HK-2 (cell line): Measurements from ENCODE around the gene ACP3.
"Not testable (repeated sequence)": the region's sequence is repeated elsewhere in the genome, so short reads cannot be mapped to it uniquely, and the experiment has no call there.

ENCODE experiments used
- DNase-seq: peaks from one replicate; pipeline ENCODE4 v3.0.0-alpha.2; 2018; ENCODE audit not compliant: unreplicated experiment

ACP3 gene

DNA sequence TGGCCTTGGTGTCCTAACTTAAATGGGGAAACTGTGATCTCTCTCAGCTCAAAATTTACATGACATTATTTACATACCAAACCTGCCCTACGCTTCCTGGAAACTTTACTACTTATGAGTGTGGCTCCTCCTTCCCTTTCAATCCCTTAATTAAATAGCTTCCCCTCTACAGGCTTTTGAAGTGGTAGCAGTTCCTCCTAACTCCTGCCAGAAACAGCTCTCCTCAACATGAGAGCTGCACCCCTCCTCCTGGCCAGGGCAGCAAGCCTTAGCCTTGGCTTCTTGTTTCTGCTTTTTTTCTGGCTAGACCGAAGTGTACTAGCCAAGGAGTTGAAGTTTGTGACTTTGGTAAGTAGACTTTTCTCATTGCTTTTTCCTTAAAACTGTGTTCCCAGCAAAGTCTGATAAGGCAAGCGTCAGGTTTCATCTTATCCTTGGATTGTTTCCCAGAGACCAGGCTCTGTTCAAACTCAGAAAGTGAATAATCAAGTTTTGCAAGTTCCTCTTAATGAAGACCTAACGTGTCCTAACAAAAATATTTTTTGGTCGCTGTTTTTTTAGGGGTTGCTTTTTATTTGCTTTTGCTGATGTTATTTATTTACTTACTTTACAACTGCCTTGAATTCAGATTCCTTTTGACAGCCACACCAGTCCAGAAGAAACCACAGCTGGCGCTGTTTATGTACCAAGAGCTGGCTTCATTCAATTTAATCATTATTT is at the start of gene ACP3:
ACP3 (plus strand) TSS at position 179 of the 720 bp plus-strand sequence; CDS start at position 229, 50 bp downstream.
- no peak for DNase-seq

- DNase-seq, result no peak
Observed at GRCh38 chr3:132268956-132269355, 48.3 kb upstream of the ACP3 start.

DNA sequence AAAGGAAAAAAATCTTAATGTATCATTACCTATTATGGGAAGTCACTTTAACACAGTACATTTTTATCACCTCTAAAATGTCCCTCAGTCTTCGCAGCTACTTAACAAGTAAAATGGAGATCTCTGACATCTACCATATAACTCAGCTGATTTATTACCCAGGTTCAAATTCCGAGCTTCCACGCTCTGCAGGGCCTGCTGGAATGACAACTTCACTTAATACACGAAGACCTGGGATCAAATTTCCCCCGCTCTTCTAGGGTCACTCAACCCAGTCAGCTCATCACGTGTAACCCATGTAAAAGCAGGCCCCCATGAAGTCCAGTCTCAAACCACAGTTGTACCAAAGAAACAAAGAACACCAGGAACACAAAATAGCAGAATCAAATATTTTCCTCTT is 44.2 kb upstream of the ACP3 start:
- DNase-seq, result no peak

DNA sequence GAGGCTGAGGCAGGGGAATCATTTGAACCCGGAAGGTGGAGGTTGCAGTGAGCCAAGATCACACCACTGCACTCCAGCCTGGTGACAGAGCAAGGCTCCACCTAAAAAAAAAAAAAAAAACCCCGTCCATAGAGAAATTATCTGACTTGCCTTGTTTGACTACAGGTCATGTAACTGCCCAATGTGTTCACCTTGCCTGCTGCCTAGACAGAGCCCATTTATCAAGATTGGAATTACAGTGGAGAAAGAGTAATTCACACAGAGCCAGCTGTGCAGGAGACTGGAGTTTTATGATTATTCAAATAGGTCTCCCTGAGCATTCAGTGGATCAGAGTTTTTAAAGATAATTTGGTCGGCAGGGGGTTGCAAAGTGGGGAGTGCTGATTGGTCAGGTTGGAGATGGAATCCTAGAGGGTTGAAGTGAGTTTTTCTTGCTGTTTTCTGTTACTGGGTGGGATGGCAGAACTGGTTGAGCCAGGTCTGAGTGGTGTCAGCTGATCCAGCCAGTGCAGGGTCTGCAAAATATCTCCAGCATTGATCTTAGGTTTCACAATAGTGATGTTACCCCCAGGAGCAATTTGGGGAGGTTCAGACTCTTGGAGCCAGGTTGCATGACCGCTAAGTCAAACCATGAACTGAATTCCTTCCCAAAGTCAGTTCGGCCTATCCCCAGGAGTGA is 40.8 kb upstream of the ACP3 start:
- no peak for DNase-seq

DNA sequence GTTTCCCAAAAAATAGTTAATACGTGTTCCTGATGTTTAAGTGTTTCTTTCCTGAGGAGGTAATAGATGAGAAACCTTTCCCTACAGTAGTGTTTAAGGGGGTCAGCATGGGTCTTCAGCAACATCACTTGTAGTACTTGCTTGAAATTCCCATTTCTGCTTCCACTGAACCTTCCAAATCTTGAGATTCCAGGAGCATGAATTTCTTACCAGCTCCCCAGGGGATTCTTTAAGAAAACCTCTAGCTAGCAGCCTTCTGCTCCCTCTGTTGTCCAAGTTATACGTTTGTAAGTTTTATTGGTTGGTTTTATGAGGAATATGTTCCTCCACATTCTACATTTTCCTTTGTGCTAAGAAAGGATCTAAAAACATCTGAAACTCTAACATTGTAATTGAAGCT is 38.2 kb upstream of the ACP3 start:
- DNase-seq, result no peak

GRCh38 chr3:132283440-132283839 is 33.8 kb upstream of the ACP3 start:
- DNase-seq, result no peak

DNA sequence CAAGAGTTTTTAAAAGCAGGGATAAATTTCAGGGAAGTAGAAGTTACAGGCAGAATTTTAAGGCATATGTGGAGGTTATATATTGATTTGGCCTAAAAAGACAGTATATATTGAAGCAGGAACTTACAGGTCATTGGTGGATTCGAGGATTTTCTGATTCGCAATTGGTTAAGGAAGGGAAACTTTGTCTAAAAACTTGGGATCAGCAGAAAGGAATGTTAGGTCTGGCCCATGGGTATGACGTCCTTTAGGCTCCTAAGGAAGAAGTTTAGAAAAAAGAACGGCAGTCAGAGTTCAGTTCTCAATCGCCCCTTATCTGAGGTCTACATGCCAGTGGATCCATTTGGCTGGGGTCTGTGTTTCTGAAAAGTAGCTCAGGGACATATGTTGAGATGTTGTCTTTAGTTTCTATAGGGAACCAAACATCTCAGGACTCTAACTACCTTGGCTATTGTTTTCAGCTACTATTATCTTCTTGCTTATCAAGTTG is 33.2 kb upstream of the ACP3 start:
- no peak for DNase-seq

DNA sequence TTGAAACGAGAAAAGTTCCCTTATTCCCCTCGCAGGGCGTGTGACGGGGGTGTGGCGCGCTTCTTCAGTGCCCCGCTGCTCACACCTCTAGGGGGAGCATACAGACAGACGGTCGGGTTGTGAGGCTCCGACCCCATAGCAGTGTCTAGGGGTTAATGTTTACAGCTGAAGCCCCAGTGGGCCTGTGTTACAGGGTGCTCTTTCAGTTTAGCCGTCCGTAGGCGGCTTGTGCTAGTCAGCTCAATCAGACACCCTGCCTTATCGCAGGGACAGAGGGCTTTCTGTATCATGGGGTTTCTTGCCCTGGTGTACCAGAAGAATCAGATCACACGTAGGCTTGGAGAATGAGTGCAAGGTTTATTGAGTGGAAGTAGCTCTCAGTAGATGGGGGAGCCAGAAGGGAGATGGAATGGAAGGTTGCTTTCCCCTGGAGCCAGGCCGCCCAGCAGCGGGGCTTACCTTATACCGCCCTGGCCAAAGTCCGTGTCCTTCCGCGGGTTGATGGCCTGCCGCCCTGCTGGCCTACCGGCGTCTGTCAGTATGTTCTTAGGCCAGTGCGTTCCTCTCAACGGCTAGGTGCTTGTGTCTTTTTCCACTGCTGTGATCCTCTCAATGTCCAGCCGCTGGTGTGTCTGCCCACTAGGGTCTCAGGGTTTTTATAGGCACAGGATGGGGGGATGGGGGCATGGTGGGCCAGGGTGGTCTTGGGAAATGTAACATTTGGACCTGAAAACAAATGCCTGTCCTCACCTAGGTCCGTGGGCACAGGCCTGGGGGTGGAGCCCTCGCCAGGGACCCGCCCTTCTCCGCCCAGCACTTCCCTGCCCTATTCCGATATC is 32.2 kb upstream of the ACP3 start:
- no peak for DNase-seq

DNA sequence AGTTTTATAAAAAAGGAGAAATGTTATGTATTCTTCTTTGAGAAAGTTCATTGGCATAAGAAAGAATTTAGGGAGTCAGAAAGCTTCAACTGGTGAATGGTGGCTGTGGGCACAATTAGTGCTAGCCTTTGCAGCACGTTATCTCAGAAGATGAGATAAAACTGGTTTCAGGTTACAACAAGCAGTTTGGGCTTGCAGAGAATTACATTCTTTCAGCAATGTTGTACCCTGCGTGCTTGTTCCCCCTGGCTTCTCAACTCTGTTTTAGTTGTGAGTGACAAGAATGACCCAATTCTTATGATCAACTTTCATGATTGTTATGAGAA is 31.6 kb upstream of the ACP3 start:
- DNase-seq, result no peak

- no peak for DNase-seq
Observed at GRCh38 chr3:132286035-132286434, 31.2 kb upstream of the ACP3 start.

- no peak for DNase-seq
Observed at GRCh38 chr3:132288357-132288756, 28.9 kb upstream of the ACP3 start.

- DNase-seq, result no peak
Observed at GRCh38 chr3:132289316-132289715, 27.9 kb upstream of the ACP3 start.

DNA sequence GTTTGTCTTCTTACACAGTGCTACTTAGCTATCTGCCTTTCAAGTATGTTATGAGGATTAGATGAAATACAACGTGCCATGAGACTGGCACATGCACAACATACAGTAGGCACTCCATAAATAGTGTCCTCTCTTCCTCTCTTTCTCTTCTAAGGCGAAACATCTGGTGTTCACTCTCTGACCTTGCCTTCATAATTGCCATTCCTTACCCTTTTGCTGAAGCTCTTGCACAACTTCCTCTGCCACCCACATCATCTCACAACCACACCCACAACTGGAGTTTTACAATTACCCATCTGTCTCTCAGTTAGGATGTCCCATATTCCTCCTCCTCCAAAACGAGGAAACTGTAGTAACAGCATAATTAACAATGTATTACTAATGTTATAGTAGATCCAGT is 26.4 kb upstream of the ACP3 start:
- no peak for DNase-seq

GRCh38 chr3:132292042-132292441 is 25.2 kb upstream of the ACP3 start:
- no peak for DNase-seq

DNA sequence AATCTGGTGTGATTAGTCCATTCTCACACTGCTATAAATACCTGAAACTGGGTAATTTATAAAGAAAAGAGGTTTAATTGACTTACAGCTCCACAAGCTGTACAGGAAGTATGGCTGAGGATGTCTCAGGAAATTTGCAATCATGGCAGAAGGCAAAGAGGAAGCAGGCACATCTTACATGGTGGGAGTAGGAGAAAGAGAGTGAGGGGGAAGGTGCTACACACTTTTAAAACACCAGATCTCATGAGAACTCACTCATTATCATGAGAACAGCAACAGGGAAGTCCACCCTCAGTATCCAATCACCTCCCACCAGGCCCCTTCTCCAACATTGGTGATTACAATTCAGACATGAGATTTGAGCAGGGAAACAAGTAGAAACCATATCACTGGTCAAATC is 24.0 kb upstream of the ACP3 start:
- DNase-seq, result no peak

GRCh38 chr3:132294906-132295305 is 22.3 kb upstream of the ACP3 start:
- DNase-seq, result no peak

DNA sequence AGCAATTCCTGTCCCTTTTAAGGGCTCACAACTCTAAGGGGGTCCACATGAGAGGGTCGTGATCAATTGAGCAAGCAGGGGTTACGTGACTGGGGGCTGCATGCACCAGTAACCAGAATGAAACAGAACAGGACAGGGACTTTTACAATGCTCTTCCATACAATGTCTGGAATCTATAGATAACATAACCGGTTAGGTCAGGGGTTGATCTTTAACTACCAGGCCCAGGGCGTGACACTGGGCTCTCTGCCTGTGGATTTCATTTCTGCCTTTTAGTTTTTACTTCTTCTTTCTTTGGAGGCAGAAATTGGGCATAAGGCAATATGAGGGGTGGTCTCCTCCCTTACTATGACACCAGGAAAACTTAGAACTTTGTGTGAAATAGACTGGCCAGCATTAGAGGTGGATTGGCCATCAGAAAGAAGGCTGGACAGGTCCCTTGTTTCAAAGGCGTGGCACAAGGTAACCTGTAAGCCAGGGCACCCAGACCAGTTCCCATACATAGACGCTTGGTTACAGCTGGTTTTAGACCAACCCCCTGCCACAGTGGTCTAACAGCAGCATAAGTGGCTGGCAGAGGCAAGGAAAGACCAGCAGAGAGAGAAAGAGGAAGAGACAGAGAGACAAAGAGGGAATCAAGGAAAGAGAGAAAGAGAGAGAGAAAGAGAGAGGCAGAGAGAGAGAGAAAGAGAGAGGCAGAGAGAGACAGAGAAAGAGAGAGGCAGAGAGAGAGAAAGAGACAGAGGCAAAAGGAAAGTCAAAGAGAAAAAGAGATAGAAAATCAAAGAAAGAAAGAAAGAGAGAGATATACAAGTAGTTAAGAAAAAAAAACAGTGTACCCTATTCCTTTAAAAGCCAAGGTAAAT is 13.6 kb upstream of the ACP3 start:
- not testable (repeated sequence) for DNase-seq

DNA sequence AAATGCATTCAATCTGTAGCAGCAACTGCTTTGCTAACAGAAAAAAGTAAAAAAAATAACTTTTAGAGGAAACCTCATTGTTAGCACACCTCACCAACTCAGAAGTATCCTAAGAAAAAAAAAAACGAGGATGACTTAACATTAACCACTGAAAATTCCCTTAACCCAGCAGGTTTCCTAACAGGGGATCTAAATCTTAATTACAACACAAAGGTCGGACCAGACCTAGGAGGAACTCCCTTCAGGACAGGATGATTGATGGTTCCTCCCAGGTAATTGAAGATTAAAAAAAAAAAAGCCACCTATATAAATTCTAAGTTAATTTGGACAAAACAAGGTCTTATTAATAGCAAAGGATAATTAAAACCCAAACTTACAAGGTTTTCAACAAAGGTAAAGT is 12.9 kb upstream of the ACP3 start:
- not testable (repeated sequence) for DNase-seq

DNA sequence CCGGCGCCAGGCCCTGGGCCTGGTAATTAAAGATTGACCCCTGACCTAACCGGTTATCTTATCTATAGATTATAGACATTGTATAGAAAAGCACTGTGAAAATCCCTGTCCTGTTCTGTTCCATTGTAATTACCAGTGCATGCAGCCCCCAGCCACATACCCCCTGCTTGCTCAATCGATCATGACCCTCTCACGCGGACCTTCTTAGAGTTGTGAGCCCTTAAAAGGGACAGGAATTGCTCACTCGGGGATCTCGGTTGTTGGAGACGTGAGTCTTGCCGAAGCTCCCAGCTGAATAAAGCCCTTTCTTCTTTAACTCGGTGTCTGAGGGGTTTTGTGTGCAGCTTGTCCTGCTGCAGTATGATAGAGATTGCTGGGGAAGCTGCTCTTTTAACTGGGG is 7.2 kb upstream of the ACP3 start:
- not testable (repeated sequence) for DNase-seq

DNA sequence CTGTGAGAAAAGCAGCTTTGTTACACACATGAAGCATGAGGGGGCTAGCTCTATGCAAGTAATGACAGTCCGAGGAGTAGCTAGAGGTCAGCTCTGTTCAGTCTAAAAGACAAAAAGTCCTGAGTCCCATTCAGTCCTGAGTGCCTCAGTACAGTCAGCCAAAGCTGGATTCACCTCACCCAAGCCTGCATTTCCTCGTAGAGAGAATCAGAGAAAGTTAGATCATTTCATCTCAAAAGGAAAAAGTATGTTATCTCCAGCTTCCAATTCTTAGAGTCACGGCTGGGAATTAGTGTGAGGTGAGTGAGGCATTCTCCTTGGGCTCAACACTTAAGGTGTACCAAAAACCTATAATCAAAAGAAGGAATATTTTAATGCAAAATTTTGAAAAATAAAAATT is 5.9 kb upstream of the ACP3 start:
- DNase-seq, result no peak

DNA sequence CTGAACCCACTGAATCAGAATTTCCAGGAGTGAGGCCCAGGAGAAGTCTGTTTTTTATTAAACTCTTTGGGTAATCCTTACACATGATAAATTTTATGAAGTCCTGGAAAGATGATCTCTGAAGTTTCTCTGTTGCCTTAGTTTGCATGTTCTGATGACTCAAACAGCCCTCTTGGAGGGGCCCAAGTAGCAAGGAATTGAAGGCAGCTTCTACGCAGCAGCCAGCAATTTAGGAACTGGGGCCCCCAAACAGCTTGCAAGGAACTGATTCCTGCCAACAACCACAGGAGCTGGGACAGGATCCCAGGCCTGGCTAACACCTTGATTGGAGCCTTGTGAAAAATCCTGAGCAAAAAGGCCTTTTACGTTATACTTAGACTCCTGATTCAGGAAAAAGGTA is 5.4 kb upstream of the ACP3 start:
- no peak for DNase-seq

- no peak for DNase-seq
Observed at GRCh38 chr3:132315851-132316250, 1.4 kb upstream of the ACP3 start.
